Measurements from ENCODE around the gene MED15. TPM values are rescaled to one million over a fixed set of nuclear protein-coding genes. Genes with fewer than 3 reads are reported as not detected.

The MED15 gene
- total and polyA plus RNA-seq, 2 of the 4 experiments (the other 2 are of a cell fraction), result 19.0 to 68.8 TPM

- no peak overlapping the region for H3K14ac ChIP-seq (replicated peaks; ENCODE audit: low read depth, low read length)
- H3K23ac ChIP-seq (ENCODE audit: low read depth, low read length), result no peak overlapping the region
- H4K20me1 ChIP-seq (ENCODE audit: insufficient read depth, low read length), result peaks cover 52% of the 10 kb centered on the region
- ChIA-PET CTCF (interaction anchor here (1.4 kb wide), 1 partner anchor 26 kb away, joined by 4 read pairs; no protein-coding TSS in a partner anchor), POLR2A (ENCODE audit: unreplicated experiment) (no interaction called here)
- no peaks in the 10 kb centered on the region for H3K9me3 ChIP-seq (ENCODE audit: control insufficient read depth, insufficient read depth, low read length)
- DNase-seq (no peak), ATAC-seq (ENCODE audit: low read depth) (no peak)
- no peak overlapping the region for H2BK120ac ChIP-seq (ENCODE audit: low read depth, low read length)
- no peaks in the 10 kb centered on the region for H3K27me3 ChIP-seq (ENCODE audit: control insufficient read depth, insufficient read depth, low read length)
- WGBS, 2 experiments (ENCODE audit: extremely low coverage in 2 of 2, insufficient read length in 1 of 2), result no CpG with 5 or more reads among the region's 7 CpGs
- no peak overlapping the region for H4K5ac ChIP-seq (ENCODE audit: low read depth, low read length)
- H3K18ac ChIP-seq (ENCODE audit: low read depth, low read length), result no peak overlapping the region
- H3K36me3 ChIP-seq (ENCODE audit: control insufficient read depth, insufficient read depth, low read length), result peaks cover 29% of the 10 kb centered on the region
- H3K79me1 ChIP-seq (ENCODE audit: low read depth in 1 of 2, low read length in 2 of 2), result peaks cover 24 to 65% of the 10 kb centered on the region in 2 experiments
- peaks cover 9% of the 10 kb centered on the region for H3K4me1 ChIP-seq (ENCODE audit: control insufficient read depth, insufficient read depth, low read length)
- no peak overlapping the region for H2AK9ac ChIP-seq (replicated peaks; ENCODE audit: low read depth, low read length, poor library complexity)
- no peak overlapping the region for H2BK5ac ChIP-seq (ENCODE audit: low read depth, low read length, poor library complexity, severe bottlenecking)
- no peak overlapping the region for H3K4ac ChIP-seq (ENCODE audit: low read depth, low read length)
- in situ Hi-C loops (cut with MboI; ENCODE audit: low sequenced_read_pairs), result no loop called here
- no peak overlapping the region for H3K4me2 ChIP-seq (ENCODE audit: low read depth, low read length)
- H2AK5ac ChIP-seq (ENCODE audit: low read depth, low read length), result no peak overlapping the region
- H3K9ac ChIP-seq (ENCODE audit: low read depth, low read length), result no peak overlapping the region
- H3K4me3 ChIP-seq (ENCODE audit: insufficient read depth, low read depth, low read length), result no peak overlapping the region
- no peak overlapping the region for H3K27ac ChIP-seq (ENCODE audit: insufficient read depth, low read length)
- H2AFZ ChIP-seq (replicated peaks; ENCODE audit: low read length, poor library complexity), result no peak overlapping the region
- H4K8ac ChIP-seq (ENCODE audit: low read depth in 2 of 2, low read length in 2 of 2), result no peak overlapping the region
- no peak overlapping the region for H4K91ac ChIP-seq (ENCODE audit: insufficient read depth, low read depth, low read length)
- BruUV-seq (replicated peaks), result no TSS peak
- H3K9me1 ChIP-seq (ENCODE audit: insufficient read depth, low read length), result peaks cover 27% of the 10 kb centered on the region
- intact Hi-C loops (cut with micrococcal nuclease), result no loop called here
- no peak overlapping the region for H2BK15ac ChIP-seq (ENCODE audit: low read depth, low read length)
- TF ChIP-seq CEBPB (IDR thresholded peaks at IDR 0.05; ENCODE audit: low read depth, low read length) (no peak), ELK1 (IDR thresholded peaks at IDR 0.05; ENCODE audit: borderline replicate concordance, low read depth, low read length) (no peak), BHLHE40 (IDR thresholded peaks at IDR 0.05; ENCODE audit: low read depth, low read length) (no peak), CHD1 (IDR thresholded peaks at IDR 0.05; ENCODE audit: low read depth, low read length) (no peak), CTCF (conservative IDR thresholded peaks at IDR 0.05; ENCODE audit: low read depth, low read length) (no peak), NFE2L2 (IDR thresholded peaks at IDR 0.05; ENCODE audit: low read depth, low read length) (no peak), POLR2A (IDR thresholded peaks at IDR 0.05; ENCODE audit: low read depth, low read length) (no peak)
- dilution Hi-C loops (cut with HindIII; ENCODE audit: low sequenced_read_pairs, unreplicated experiment), result no loop called here
- H3K56ac ChIP-seq (ENCODE audit: extremely low read depth, insufficient read depth, low read length), result no peak overlapping the region
- no peak overlapping the region for H2BK20ac ChIP-seq (ENCODE audit: low read depth, low read length)
These were observed 30.6 kb downstream of the MED15 start for GRCh38 chr22:20537983-20538382.

Measured in IMR-90 (cell line).